ENCODE data around the gene SLC9C2.
"Not testable (repeated sequence)": the region's sequence is repeated elsewhere in the genome, so short reads cannot be mapped to it uniquely, and the experiment has no call there.

GRCh38 chr1:173493125-173493524 lies 109.7 kb downstream of the SLC9C2 start:
- TF ChIP-seq, protein P1, sequence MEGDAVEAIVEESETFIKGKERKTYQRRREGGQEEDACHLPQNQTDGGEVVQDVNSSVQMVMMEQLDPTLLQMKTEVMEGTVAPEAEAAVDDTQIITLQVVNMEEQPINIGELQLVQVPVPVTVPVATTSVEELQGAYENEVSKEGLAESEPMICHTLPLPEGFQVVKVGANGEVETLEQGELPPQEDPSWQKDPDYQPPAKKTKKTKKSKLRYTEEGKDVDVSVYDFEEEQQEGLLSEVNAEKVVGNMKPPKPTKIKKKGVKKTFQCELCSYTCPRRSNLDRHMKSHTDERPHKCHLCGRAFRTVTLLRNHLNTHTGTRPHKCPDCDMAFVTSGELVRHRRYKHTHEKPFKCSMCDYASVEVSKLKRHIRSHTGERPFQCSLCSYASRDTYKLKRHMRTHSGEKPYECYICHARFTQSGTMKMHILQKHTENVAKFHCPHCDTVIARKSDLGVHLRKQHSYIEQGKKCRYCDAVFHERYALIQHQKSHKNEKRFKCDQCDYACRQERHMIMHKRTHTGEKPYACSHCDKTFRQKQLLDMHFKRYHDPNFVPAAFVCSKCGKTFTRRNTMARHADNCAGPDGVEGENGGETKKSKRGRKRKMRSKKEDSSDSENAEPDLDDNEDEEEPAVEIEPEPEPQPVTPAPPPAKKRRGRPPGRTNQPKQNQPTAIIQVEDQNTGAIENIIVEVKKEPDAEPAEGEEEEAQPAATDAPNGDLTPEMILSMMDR (IDR thresholded peaks at IDR 0.05; ENCODE audit: insufficient read depth, low read depth, low read length): not testable (repeated sequence)
- TF ChIP-seq EZH2 (IDR thresholded peaks at IDR 0.05; ENCODE audit: insufficient read depth, low read length): not testable (repeated sequence)

Data from astrocyte (in vitro differentiated cells and primary cell).